GM23338 (cell line): ENCODE results near the gene C19orf81.

ENCODE experiments used
- CTCF ChIP-seq, 2 experiments: fragments of 200-600 bp in 1 of 2; sonication (generic) in 1 of 2; conservative IDR thresholded peaks; 2 replicates each; pipeline versions ENCODE4 v1.5.1 to v1.6.1; 2016 to 2017; ENCODE audit warnings: antibody characterized with exemption in 2 of 2, low read depth in 2 of 2, mild to moderate bottlenecking in 2 of 2, moderate library complexity in 1 of 2
- EZH2 ChIP-seq: fragments of 200-600 bp; sonication (generic); IDR thresholded peaks from one replicate; pipeline ENCODE4 v1.8.0; 2017; ENCODE audit warnings: antibody characterized with exemption, mild to moderate bottlenecking, low read depth; ENCODE audit not compliant: unreplicated experiment
- JUNB ChIP-seq: IDR thresholded peaks from one replicate; pipeline ENCODE4 v1.6.1; 2016; ENCODE audit warnings: antibody characterized with exemption; ENCODE audit not compliant: unreplicated experiment
- POLR2AphosphoS5 ChIP-seq: IDR thresholded peaks from 2 replicates; pipeline ENCODE4 v1.6.1; 2016; ENCODE audit warnings: antibody characterized with exemption, low read depth

- TF ChIP-seq CTCF (conservative IDR thresholded peaks at IDR 0.05; ENCODE audit: low read depth in 2 of 2) (no peak), POLR2AphosphoS5 (no peak), EZH2 (no peak), JUNB (no peak)
These were observed 53.9 kb downstream of the C19orf81 start for GRCh38 chr19:50702871-50703829.
